HepG2 (cell line): Measurements from ENCODE around the gene FASLG. TPM values are rescaled to one million over a fixed set of nuclear protein-coding genes. Genes with fewer than 3 reads are reported as not detected.

Source experiments
- ATAC-seq: fragments of 200-7000 bp; cut with Tn5 transposase; 3 replicates; pipeline ENCODE4 v1.9.1; 2020; ENCODE audit warnings: mild to moderate bottlenecking, moderate library complexity
- BruUV-seq: library from RNA; stranded (reverse); fragments of 400-500 nt; replicated peaks from 2 replicates; lab custom pipeline; 2021; lab: Mats Ljungman, UMichigan
- CTCF ChIA-PET: fragments of 300-600 bp; formaldehyde crosslinking; extraction: SDS; loops from one replicate; lab custom pipeline; 2021; ENCODE audit warnings: low total read pairs, inconsistent platforms, low intra/inter-chr PET ratio; lab: Yijun Ruan, JAX
- POLR2A ChIA-PET: fragments of 350-600 bp; sonication (Branson Sonifier 250); formaldehyde crosslinking; loops from one replicate; lab custom pipeline; 2020; ENCODE audit warnings: antibody characterized with exemption, inconsistent platforms; lab: Yijun Ruan, JAX
- DNase-seq: peaks from one replicate; pipeline ENCODE4 v3.0.0-alpha.2; 2015; ENCODE audit warnings: low spot score
- FAIRE-seq: peaks from 3 replicates; lab custom pipeline; 2011; peaks lifted over from hg19 to GRCh38; lab: Jason Lieb, UNC
- H2AFZ ChIP-seq: one replicate; pipeline ENCODE4 v1.6.1; 2011; ENCODE audit warnings: low read length, inconsistent platforms
- H3K27ac ChIP-seq: fragments of 300-600 bp; 3 replicates; pipeline ENCODE4 v1.8.0; 2011; ENCODE audit warnings: mixed run types, mild to moderate bottlenecking, mixed read lengths, low read length, inconsistent platforms; ENCODE audit not compliant: insufficient read depth; ENCODE audit errors: extremely low read length
- H3K27me3 ChIP-seq, 2 experiments: fragments of 200-600 bp in 1 of 2; 2 replicates in 1 of 2; 3 replicates in 1 of 2; pipeline versions ENCODE4 v1.6.0 to v1.8.0; 2011; ENCODE audit warnings: low read length in 2 of 2, mild to moderate bottlenecking in 2 of 2, moderate library complexity in 2 of 2, inconsistent platforms in 1 of 2; ENCODE audit not compliant: insufficient read depth in 2 of 2, control insufficient read depth in 1 of 2
- H3K36me3 ChIP-seq, 2 experiments: fragments of 200-600 bp in 1 of 2; replicated peaks in 1 of 2; 2 replicates in 1 of 2; 3 replicates in 1 of 2; pipeline versions ENCODE4 v1.5.1 to v1.8.0; 2011; ENCODE audit warnings: low read length in 2 of 2, inconsistent platforms in 1 of 2; ENCODE audit not compliant: insufficient read depth in 2 of 2, control insufficient read depth in 1 of 2
- H3K4me1 ChIP-seq: 2 replicates; pipeline ENCODE4 v1.5.1; 2012; ENCODE audit warnings: low read length, inconsistent platforms; ENCODE audit not compliant: insufficient read depth
- H3K4me2 ChIP-seq: 2 replicates; pipeline ENCODE4 v1.6.0; 2011; ENCODE audit warnings: low read depth, low read length, inconsistent platforms
- H3K4me3 ChIP-seq, 3 experiments: fragments of 200-600 bp in 1 of 3; sonication (generic), shearing (Covaris generic) in 1 of 3; replicated peaks in 1 of 3; 2 replicates each; pipeline ENCODE4 v1.5.1; 2011 to 2016; ENCODE audit warnings: low read length in 3 of 3, inconsistent platforms in 2 of 3, low read depth in 2 of 3, mild to moderate bottlenecking in 2 of 3, control low read depth in 1 of 3, mixed read lengths in 1 of 3; ENCODE audit not compliant: insufficient read depth in 1 of 3
- H3K79me2 ChIP-seq: one replicate; pipeline ENCODE4 v1.6.1; 2011; ENCODE audit warnings: low read length, inconsistent platforms; ENCODE audit not compliant: insufficient read depth
- H3K9ac ChIP-seq: 2 replicates; pipeline ENCODE4 v1.6.0; 2011; ENCODE audit warnings: mild to moderate bottlenecking, low read depth, low read length, inconsistent platforms; ENCODE audit not compliant: insufficient read depth
- H3K9me3 ChIP-seq: 2 replicates; pipeline ENCODE4 v1.5.1; 2012; ENCODE audit warnings: mild to moderate bottlenecking, low read length
- H4K20me1 ChIP-seq: 2 replicates; pipeline ENCODE4 v1.6.0; 2011; ENCODE audit warnings: inconsistent platforms, mild to moderate bottlenecking, low read length, moderate library complexity; ENCODE audit not compliant: insufficient read depth
- RBAK ChIP-seq: sonication (generic); formaldehyde crosslinking; IDR thresholded peaks from 2 replicates; pipeline ENCODE4 v1.5.1; 2020; ENCODE audit warnings: mild to moderate bottlenecking, missing genetic modification reagents
- ZBED4 ChIP-seq: sonication (generic); formaldehyde crosslinking; IDR thresholded peaks from 2 replicates; pipeline ENCODE4 v1.4.0; 2020; ENCODE audit warnings: missing genetic modification reagents, borderline replicate concordance
- ZNF414 ChIP-seq: sonication (generic); formaldehyde crosslinking; IDR thresholded peaks from 2 replicates; pipeline ENCODE4 v1.5.0; 2020; ENCODE audit warnings: missing genetic modification reagents
- ZUFSP ChIP-seq: sonication (generic); formaldehyde crosslinking; IDR thresholded peaks from 2 replicates; pipeline ENCODE4 v1.9.0; 2021; ENCODE audit warnings: missing genetic modification reagents, mild to moderate bottlenecking, borderline replicate concordance
- WGBS: methylation state at CpG from one replicate; pipeline ENCODE4 v1.1.6; 2017; ENCODE audit warnings: low lambda C conversion rate; 5-methylcytosine and 5-hydroxymethylcytosine counted together
- in situ Hi-C: cut with HindIII; loops from 2 replicates; pipeline ENCODE4 v1.10.0; 2017; ENCODE audit warnings: low pct_unique_long_range_greater_than_20kb; ENCODE audit not compliant: extremely low pct_ligation_motif_present
- intact Hi-C: fragments of 100-400 bp; cut with micrococcal nuclease; formaldehyde crosslinking; loops from one replicate; pipeline ENCODE4 v1.10.0; 2022; ENCODE audit not compliant: unreplicated experiment
- polyA plus RNA-seq, 8 experiments: library from polyadenylated mRNA; depleted of rRNA in 3 of 8; stranded (reverse) in 7 of 8; unstranded in 1 of 8; fragments of >200 nt; fragmentation: Illumina TruSeq in 4 of 8; extraction: Trizol in 4 of 8; gene quantifications; 2 replicates each; pipeline versions ENCODE4 v1.2.1 to v1.2.3, GENCODE V29; 2011 to 2016; ENCODE audit warnings: low read depth in 4 of 8, missing spikeins in 1 of 8, mixed read lengths in 1 of 8; ENCODE audit not compliant: insufficient read depth in 1 of 8
- total RNA-seq, 5 experiments: library from RNA; depleted of rRNA; stranded (reverse); fragments of >200 nt; fragmentation: Illumina TruSeq; extraction: Trizol; gene quantifications; 2 replicates each; pipeline ENCODE4 v1.2.3, GENCODE V29; 2016; ENCODE audit warnings: low read depth in 1 of 5

The FASLG gene
- total and polyA plus RNA-seq, 2 of the 13 experiments (the other 11 are each of a cell fraction or from before 2014, with no cell fraction given), result 0.08 TPM; not detected in 1

GRCh38 chr1:172629638-172630037 is 29.3 kb upstream of the FASLG start:
- WGBS, result 92% methylated on average over 2 of the region's 2 CpGs
- POLR2A ChIA-PET, result no interaction called here
- BruUV-seq, result no TSS peak

More at GRCh38 chr1:172629638-172630037, 29.3 kb upstream of the FASLG start:
- Histone ChIP-seq H3K9ac (no peak overlapping the region), H3K4me1 (peaks cover 36% of the 10 kb centered on the region), H3K4me3 (no peak overlapping the region), H3K27me3 (no peaks in the 10 kb centered on the region), H3K27ac (no peak overlapping the region), H3K4me2 (no peak overlapping the region), H2AFZ (no peak overlapping the region), H3K36me3 (no peaks in the 10 kb centered on the region), H3K79me2 (no peaks in the 10 kb centered on the region), H3K9me3 (no peaks in the 10 kb centered on the region), H4K20me1 (no peaks in the 10 kb centered on the region)
- in situ Hi-C loops (no loop called here), intact Hi-C loops (no loop called here)
- DNase-seq (no peak), FAIRE-seq (no peak), ATAC-seq (no peak)
- TF ChIP-seq ZNF414 (CRISPR knock-in tag), result no peak
- TF ChIP-seq ZBED4 (CRISPR knock-in tag), result no peak
- TF ChIP-seq ZUFSP (CRISPR knock-in tag), result no peak
- TF ChIP-seq RBAK (CRISPR knock-in tag), result no peak
- CTCF ChIA-PET, result no interaction called here
